HG03469 (cell line): ENCODE results near the gene PRRX2.
A peak's percentile ranks its signal among the peaks of the same experiment; 100 is the strongest.
"Not testable (repeated sequence)": the region's sequence is repeated elsewhere in the genome, so short reads cannot be mapped to it uniquely, and the experiment has no call there.

ENCODE experiments used
- ATAC-seq: cut with Tn5 transposase; IDR thresholded peaks from one replicate; pipeline ENCODE4 v1.9.1; 2021; ENCODE audit warnings: mild to moderate bottlenecking, moderate library complexity, moderate number of reproducible peaks; ENCODE audit not compliant: unreplicated experiment

Gene PRRX2

DNA sequence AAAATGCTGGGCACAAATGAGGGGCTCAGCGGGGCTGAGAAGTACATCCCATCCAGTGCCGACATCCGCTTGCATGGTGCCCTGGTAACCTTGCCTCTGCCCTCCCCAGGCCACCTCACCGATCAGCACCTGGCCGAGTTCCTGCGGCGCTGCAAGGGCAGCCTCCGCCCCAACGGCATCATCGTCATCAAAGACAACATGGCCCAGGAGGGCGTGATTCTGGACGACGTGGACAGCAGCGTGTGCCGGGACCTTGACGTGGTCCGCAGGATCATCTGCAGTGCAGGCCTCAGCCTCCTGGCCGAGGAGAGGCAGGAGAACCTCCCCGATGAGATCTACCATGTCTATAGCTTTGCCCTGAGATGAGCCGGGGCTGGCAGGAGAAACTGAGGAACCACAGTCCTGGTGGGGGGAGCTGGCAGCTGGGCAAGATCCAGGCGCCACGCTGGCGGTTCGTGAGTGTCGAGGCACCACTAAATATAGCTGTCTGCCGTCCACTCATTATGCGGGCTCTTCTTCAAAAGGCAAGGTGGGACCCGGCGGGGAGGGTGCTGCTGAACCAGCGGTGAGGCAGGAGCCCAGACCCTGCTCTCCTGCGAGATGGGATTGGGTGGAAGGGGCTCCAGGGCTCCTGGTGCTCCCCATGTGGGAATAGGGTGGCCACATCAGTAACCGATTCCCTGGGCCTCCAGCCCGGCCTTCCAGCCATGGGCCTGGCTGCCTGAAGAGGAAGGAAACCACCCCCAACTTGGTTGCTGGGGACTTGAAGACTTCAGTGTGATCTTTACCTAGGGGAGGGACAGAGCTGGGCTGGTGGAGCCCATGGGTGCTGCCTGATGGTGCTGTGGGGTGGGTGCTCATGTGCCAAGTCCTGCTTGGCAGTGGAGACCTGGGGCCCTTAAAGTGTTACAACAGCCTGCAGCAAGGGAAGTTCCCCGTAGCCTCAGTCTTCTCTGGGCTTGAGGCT, 30.1 kb upstream of the PRRX2 start:
- no peak for ATAC-seq

GRCh38 chr9:129636343-129636742, 29.1 kb upstream of the PRRX2 start:
- ATAC-seq = not testable (repeated sequence)

GRCh38 chr9:129637102-129637501, 28.3 kb upstream of the PRRX2 start:
- ATAC-seq = no peak

GRCh38 chr9:129637673-129638439, 27.6 kb upstream of the PRRX2 start:
- ATAC-seq = no peak

GRCh38 chr9:129639034-129639630, 26.3 kb upstream of the PRRX2 start:
- no peak for ATAC-seq

DNA sequence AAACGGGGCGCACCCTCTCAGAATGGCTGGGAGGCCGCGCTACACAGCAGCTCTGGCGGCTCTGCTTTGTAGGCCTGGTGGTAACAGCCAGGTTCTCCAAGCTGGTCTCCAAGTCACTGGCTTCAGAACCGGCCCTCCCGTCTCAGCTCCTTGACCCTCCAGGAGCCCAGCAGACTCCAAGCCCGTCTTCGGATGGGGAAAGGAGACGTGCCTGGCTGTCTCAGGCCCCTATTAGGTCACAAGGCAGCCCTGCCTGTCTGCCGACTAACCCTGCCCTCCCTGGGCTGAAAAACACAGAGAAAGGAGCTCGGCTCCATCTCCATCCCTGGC, 25.7 kb upstream of the PRRX2 start:
- no peak for ATAC-seq

GRCh38 chr9:129640086-129640870, 25.2 kb upstream of the PRRX2 start:
- ATAC-seq = no peak

- ATAC-seq = no peak
These were observed 24.3 kb upstream of the PRRX2 start for GRCh38 chr9:129640871-129641749.

DNA sequence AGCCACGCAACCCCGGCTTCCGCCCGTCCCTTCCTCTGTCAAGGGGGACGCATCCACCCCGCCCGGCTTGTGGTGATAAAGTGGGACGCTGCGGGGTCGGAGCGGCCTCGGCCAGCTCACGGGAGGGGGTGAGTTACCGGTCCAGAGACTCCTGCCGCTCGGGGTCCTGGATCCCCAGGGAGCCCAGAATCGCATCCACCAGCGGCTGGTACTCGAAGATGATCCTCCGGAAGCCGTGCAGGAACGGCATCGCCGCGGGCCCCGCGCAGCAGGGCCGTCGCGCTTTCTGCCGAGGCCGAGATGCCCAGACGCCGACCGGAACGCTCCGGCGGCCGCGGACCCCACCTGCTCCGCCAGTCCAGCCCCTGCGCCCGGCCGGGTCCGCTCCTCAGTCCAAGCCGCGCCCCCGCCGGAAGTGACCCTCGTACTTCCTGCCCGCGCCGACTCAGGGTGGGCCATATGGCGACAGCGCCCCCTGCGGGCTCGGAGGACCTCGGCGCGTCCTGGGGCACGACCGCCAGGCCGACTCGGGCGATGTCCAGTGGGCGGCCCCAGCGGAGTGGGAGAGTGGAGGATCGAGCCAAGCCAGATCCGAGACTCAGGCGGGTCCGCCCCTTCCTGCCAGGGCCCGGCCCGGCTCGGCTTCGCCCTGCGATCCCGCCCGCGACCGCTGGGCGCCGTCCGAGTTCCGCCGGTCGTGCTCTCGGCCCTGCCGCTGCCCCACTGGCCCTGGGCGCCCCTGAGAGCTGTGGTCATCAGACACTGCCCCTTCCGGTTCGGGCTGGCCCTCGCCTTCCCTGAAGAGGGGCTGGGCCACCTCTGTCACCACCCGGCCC, 23.5 kb upstream of the PRRX2 start, which contains the start of gene ASB6:
TSS of gene ASB6 (minus strand) at position 402 of the 836 bp plus-strand sequence. CDS start at position 250, 152 bp downstream.
- peak; percentile 62 for ATAC-seq

GRCh38 chr9:129643706-129644105, 21.7 kb upstream of the PRRX2 start:
- no peak for ATAC-seq

- ATAC-seq = no peak
These were observed 21.1 kb upstream of the PRRX2 start for GRCh38 chr9:129644365-129644764.

GRCh38 chr9:129644902-129645301, 20.5 kb upstream of the PRRX2 start:
- no peak for ATAC-seq

DNA sequence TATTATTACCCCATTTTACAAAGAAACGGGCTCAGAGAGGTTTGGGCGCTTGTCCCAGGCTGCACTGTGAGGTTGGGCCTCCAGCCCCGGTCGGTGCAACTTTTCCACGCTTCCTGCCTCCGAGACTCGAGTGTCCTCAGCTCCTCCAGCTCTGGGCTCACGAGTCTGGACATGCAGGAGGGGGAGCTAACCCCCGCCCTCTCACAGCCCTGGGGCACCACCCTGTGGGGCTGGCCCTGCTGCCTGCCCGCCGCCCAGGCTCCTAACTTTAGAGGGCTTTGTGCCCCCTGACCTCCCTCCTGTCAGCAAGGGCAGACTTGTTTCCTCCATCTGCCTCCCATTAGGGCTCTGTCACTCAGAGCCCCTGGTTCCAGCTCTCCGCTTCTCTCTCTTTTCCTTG, 19.2 kb upstream of the PRRX2 start:
- ATAC-seq = no peak

GRCh38 chr9:129646654-129647053, 18.8 kb upstream of the PRRX2 start:
- ATAC-seq = no peak

GRCh38 chr9:129647635-129648034, 17.8 kb upstream of the PRRX2 start:
- ATAC-seq = no peak

- no peak for ATAC-seq
These were observed 17.2 kb upstream of the PRRX2 start for GRCh38 chr9:129648092-129648763.

GRCh38 chr9:129648764-129649115, 16.7 kb upstream of the PRRX2 start:
- no peak for ATAC-seq
